Activated CD8-positive, alpha-beta T cell treated with anti-CD3 and anti-CD28 coated beads, Interleukin-2, amount 10 ng/mL, durations not matched to agents 7 days and 5 days (primary cell): ENCODE measurements around the gene BLM. TPM values are rescaled to one million over a fixed set of nuclear protein-coding genes. Genes with fewer than 3 reads are reported as not detected.

Experiments used
- ATAC-seq: fragments of 150-1000 bp; cut with Tn5 transposase; one replicate; pipeline ENCODE4 v1.10.0; 2021; ENCODE audit warnings: moderate library complexity
- CTCF ChIA-PET: fragments of 350-600 bp; sonication (Branson Sonifier 250); formaldehyde crosslinking; loops from one replicate; lab custom pipeline; 2021; ENCODE audit warnings: antibody characterized with exemption; lab: Charles Lee
- POLR2A ChIA-PET: fragments of 350-600 bp; sonication (Branson Sonifier 250); formaldehyde crosslinking; loops from one replicate; lab custom pipeline; 2021; ENCODE audit warnings: antibody characterized with exemption; lab: Charles Lee
- DNase-seq: peaks from one replicate; pipeline ENCODE4 v3.0.0-alpha.2; 2020
- H3K27ac Mint-ChIP-seq: one replicate; pipeline ENCODE4 v1.8.0; 2021; ENCODE audit warnings: mild to moderate bottlenecking, mixed read lengths
- H3K27me3 Mint-ChIP-seq: one replicate; pipeline ENCODE4 v1.8.0; 2021; ENCODE audit warnings: low read depth, mixed read lengths
- H3K36me3 Mint-ChIP-seq: one replicate; pipeline ENCODE4 v1.8.0; 2021; ENCODE audit warnings: low read depth, mixed read lengths
- H3K4me1 Mint-ChIP-seq: one replicate; pipeline ENCODE4 v1.8.0; 2021; ENCODE audit warnings: low read depth, mixed read lengths
- H3K4me3 Mint-ChIP-seq: one replicate; pipeline ENCODE4 v1.8.0; 2021; ENCODE audit warnings: mild to moderate bottlenecking, mixed read lengths
- H3K9me3 Mint-ChIP-seq: one replicate; pipeline ENCODE4 v1.8.0; 2022; ENCODE audit warnings: mixed read lengths; ENCODE audit not compliant: insufficient read depth
- total RNA-seq, 2 experiments: library from RNA; stranded (reverse); gene quantifications; one replicate each; pipeline ENCODE4 v1.2.3, GENCODE V29; 2021

BLM gene
- total RNA-seq, 2 experiments from 2014 or later = 52.3 to 57.4 TPM

GRCh38 chr15:90691982-90692773 lies 25.0 kb upstream of the BLM start:
- DNase-seq (no peak), ATAC-seq (peak; percentile 52)
- POLR2A ChIA-PET = interaction anchor here (1.0 to 1.8 kb wide), 2 partner anchors 25 to 44 kb away, joined by 3 to 4 read pairs; partner anchors contain the start of gene BLM
- H3K9me3 Mint-ChIP-seq = no peaks in the 10 kb centered on the region
- H3K36me3 Mint-ChIP-seq = peaks cover 18% of the 10 kb centered on the region
- peak overlapping the region; percentile 66 for H3K27ac Mint-ChIP-seq
- peaks cover 60% of the 10 kb centered on the region for H3K4me1 Mint-ChIP-seq
- H3K27me3 Mint-ChIP-seq = no peaks in the 10 kb centered on the region
- H3K4me3 Mint-ChIP-seq = no peak overlapping the region
- CTCF ChIA-PET = interaction anchor here (0.8 to 3.2 kb wide), 8 partner anchors 22 to 194 kb away, joined by 3 to 19 read pairs (median 4); no protein-coding TSS in a partner anchor

DNA sequence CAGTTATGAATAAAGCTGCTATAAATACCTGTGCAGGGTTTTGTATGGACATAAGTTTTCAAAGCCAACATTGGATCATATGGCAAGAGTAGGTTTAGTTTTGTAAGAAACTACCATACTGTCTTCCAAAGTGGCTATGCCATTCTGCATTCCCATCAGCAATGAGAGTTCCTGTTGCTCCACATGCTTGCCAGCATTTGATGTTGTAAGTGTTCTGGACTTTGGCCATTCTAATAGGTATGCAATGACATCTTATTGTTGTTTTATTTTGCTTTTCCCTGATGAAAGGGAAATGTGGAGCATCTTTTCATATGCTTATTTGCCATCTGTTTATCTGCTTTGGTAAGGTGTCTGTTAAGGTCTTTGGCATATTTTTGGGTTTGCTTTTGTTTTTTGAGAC lies 22.2 kb upstream of the BLM start:
- POLR2A ChIA-PET = no interaction called here
- no peak for DNase-seq
- Mint-ChIP-seq H3K27me3 (no peaks in the 10 kb centered on the region), H3K36me3 (peaks cover 6% of the 10 kb centered on the region), H3K9me3 (no peaks in the 10 kb centered on the region), H3K4me1 (peaks cover 56% of the 10 kb centered on the region), H3K27ac (no peak overlapping the region), H3K4me3 (no peak overlapping the region)
- ATAC-seq = no peak
- CTCF ChIA-PET = interaction anchor here (0.6 to 2.1 kb wide), 2 partner anchors 47 to 196 kb away, joined by 3 to 9 read pairs; no protein-coding TSS in a partner anchor

DNA sequence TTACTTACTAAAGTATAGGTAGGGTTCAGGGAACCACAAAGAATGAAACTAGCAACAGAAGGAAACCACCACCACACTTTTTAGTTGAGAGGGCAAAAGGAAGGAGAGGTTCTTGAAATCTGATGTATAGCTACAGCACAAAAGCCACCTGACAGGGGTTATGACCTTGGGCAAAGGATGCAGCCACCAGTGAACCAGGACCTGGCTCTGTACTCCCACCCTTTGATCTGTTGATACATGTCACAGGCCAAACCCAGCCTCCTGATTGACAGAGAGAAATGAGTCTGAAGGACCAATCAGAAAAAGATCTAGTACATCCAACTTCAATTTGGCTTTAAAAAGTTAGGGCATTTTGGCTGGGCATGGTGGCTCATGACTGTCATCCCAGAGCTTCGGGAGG lies 20.0 kb upstream of the BLM start:
- DNase-seq (peak; percentile 79), ATAC-seq (peak; percentile 86)
- Mint-ChIP-seq H3K4me3 (no peak overlapping the region), H3K36me3 (peaks cover 2% of the 10 kb centered on the region), H3K4me1 (peaks cover 41% of the 10 kb centered on the region), H3K27ac (peak overlapping the region; percentile 86), H3K27me3 (no peaks in the 10 kb centered on the region), H3K9me3 (no peaks in the 10 kb centered on the region)
- POLR2A ChIA-PET = interaction anchor here (0.9 to 1.6 kb wide), 2 partner anchors 20 to 158 kb away, joined by 3 to 5 read pairs; partner anchors contain the start of gene BLM
- CTCF ChIA-PET = interaction anchor here (1.0 to 2.6 kb wide), 5 partner anchors 18 to 189 kb away, joined by 4 to 18 read pairs (median 9); partner anchors contain the start of gene BLM

- Mint-ChIP-seq H3K27ac (no peak overlapping the region), H3K27me3 (no peaks in the 10 kb centered on the region), H3K9me3 (peaks cover 3% of the 10 kb centered on the region), H3K36me3 (peaks cover 5% of the 10 kb centered on the region), H3K4me3 (no peak overlapping the region), H3K4me1 (peaks cover 28% of the 10 kb centered on the region)
- POLR2A ChIA-PET = no interaction called here
- DNase-seq (no peak), ATAC-seq (no peak)
- CTCF ChIA-PET = interaction anchor here (0.8 to 3.1 kb wide), 6 partner anchors 17 to 187 kb away, joined by 3 to 18 read pairs (median 12); no protein-coding TSS in a partner anchor
These were observed 18.5 kb upstream of the BLM start for GRCh38 chr15:90698629-90699028.

GRCh38 chr15:90701048-90701447 lies 16.1 kb upstream of the BLM start:
- no peak overlapping the region for H3K4me3 Mint-ChIP-seq
- ChIA-PET CTCF (interaction anchor here (0.7 to 3.1 kb wide), 3 partner anchors 89 to 813 kb away, joined by 3 to 16 read pairs (median 4); no protein-coding TSS in a partner anchor), POLR2A (interaction anchor here (0.8 kb wide), 1 partner anchor 15 kb away, joined by 3 read pairs; no protein-coding TSS in a partner anchor)
- H3K27ac Mint-ChIP-seq = no peak overlapping the region
- peaks cover 3% of the 10 kb centered on the region for H3K9me3 Mint-ChIP-seq
- ATAC-seq (no peak), DNase-seq (no peak)
- H3K27me3 Mint-ChIP-seq = no peaks in the 10 kb centered on the region
- H3K4me1 Mint-ChIP-seq = peaks cover 17% of the 10 kb centered on the region
- H3K36me3 Mint-ChIP-seq = peaks cover 9% of the 10 kb centered on the region

DNA sequence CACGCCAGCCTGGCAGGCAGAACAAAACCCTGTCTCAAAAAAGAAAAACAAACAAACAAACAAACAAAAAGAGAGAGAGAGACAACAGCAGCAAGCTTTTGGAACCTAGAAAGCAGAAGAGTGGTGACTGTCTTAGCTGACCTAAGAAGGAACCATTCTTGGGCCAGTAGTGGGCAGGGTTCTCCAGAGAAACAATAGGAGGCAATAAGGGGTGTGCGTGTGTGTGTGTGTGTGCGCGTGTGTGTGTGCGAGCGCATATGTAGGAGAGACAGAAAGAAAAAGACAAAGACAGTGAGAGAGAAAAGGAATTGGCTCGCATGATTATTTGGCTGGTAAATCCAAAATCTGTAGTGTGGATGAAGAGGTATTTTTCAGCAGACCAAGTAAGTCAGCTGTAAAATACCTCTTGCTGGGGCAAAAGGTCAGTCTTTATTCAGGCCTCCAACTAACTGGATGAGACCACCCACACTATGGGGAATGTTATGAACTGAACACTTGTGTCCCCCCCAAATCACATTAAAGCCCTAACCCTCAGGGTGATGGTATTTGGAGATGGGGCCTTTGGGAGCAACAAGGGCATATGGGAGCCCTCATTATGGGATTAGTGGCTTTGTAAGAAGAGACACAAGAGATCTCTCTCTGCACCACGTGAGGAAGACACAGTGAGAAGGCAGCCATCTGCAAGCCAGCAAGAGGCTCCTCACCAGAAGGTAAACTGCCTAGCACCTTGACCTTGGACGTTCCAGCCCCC lies 15.1 kb upstream of the BLM start:
- no peak for ATAC-seq
- peaks cover 10% of the 10 kb centered on the region for H3K4me1 Mint-ChIP-seq
- peaks cover 3% of the 10 kb centered on the region for H3K9me3 Mint-ChIP-seq
- H3K27me3 Mint-ChIP-seq = no peaks in the 10 kb centered on the region
- DNase-seq = no peak
- POLR2A ChIA-PET = interaction anchor here (0.6 to 0.7 kb wide), 2 partner anchors 37 to 180 kb away, joined by 3 to 6 read pairs; no protein-coding TSS in a partner anchor
- CTCF ChIA-PET = interaction anchor here (0.7 to 3.1 kb wide), 2 partner anchors 184 to 814 kb away, joined by 3 to 16 read pairs; no protein-coding TSS in a partner anchor
- H3K4me3 Mint-ChIP-seq = no peak overlapping the region
- peaks cover 9% of the 10 kb centered on the region for H3K36me3 Mint-ChIP-seq
- H3K27ac Mint-ChIP-seq = no peak overlapping the region

DNA sequence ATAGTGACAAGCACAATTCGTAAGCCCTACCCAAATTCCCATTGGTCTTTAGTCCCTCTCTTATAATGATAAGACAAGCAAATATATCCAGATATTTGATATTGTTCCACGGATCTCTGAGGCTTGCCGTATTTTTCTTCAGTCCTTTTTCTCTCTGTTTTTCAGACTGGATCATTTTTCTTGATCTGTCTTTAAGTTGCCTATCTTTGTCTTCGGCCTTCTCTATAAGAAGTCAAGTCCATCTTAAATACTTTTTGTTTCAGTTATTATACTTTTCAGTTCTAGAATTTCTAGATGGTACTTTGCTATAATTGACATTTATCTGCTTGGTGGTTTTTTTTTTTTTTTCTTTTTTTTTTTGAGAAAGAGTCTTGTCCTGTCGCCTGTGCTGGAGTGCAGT lies 13.7 kb upstream of the BLM start:
- peaks cover 9% of the 10 kb centered on the region for H3K36me3 Mint-ChIP-seq
- ChIA-PET CTCF (interaction anchor here (0.6 to 1.0 kb wide), 2 partner anchors 13 to 226 kb away, joined by 3 read pairs; partner anchors contain the start of gene BLM), POLR2A (no interaction called here)
- H3K27ac Mint-ChIP-seq = no peak overlapping the region
- DNase-seq (no peak), ATAC-seq (no peak)
- H3K4me1 Mint-ChIP-seq = peaks cover 3% of the 10 kb centered on the region
- H3K9me3 Mint-ChIP-seq = peaks cover 3% of the 10 kb centered on the region
- no peak overlapping the region for H3K4me3 Mint-ChIP-seq
- H3K27me3 Mint-ChIP-seq = no peaks in the 10 kb centered on the region

GRCh38 chr15:90705212-90705611 lies 11.9 kb upstream of the BLM start:
- ATAC-seq = no peak
- H3K27me3 Mint-ChIP-seq = no peaks in the 10 kb centered on the region
- H3K4me1 Mint-ChIP-seq = no peaks in the 10 kb centered on the region
- no peak for DNase-seq
- peaks cover 9% of the 10 kb centered on the region for H3K36me3 Mint-ChIP-seq
- H3K4me3 Mint-ChIP-seq = no peak overlapping the region
- ChIA-PET CTCF (interaction anchor here (1.2 kb wide), 1 partner anchor 180 kb away, joined by 3 read pairs; no protein-coding TSS in a partner anchor), POLR2A (interaction anchor here (1.0 kb wide), 1 partner anchor 12 kb away, joined by 5 read pairs; the partner anchor contains the start of gene BLM)
- H3K9me3 Mint-ChIP-seq = peaks cover 3% of the 10 kb centered on the region
- peak overlapping the region; percentile 23 for H3K27ac Mint-ChIP-seq

GRCh38 chr15:90706394-90707327 lies 10.5 kb upstream of the BLM start:
- DNase-seq (no peak), ATAC-seq (no peak)
- Mint-ChIP-seq H3K9me3 (peaks cover 3% of the 10 kb centered on the region), H3K27ac (no peak overlapping the region), H3K36me3 (peaks cover 9% of the 10 kb centered on the region), H3K4me3 (no peak overlapping the region), H3K27me3 (no peaks in the 10 kb centered on the region), H3K4me1 (peaks cover 9% of the 10 kb centered on the region)
- POLR2A ChIA-PET = no interaction called here
- CTCF ChIA-PET = interaction anchor here (1.0 to 1.5 kb wide), 2 partner anchors 11 to 180 kb away, joined by 4 read pairs; partner anchors contain the start of gene BLM

GRCh38 chr15:90707489-90707888 lies 9.7 kb upstream of the BLM start:
- CTCF ChIA-PET = interaction anchor here (1.0 to 1.5 kb wide), 2 partner anchors 10 to 179 kb away, joined by 4 read pairs; partner anchors contain the start of gene BLM
- H3K27ac Mint-ChIP-seq = no peak overlapping the region
- POLR2A ChIA-PET = interaction anchor here (1.6 kb wide), 1 partner anchor 10 kb away, joined by 12 read pairs; the partner anchor contains the start of gene BLM
- peaks cover 11% of the 10 kb centered on the region for H3K4me1 Mint-ChIP-seq
- DNase-seq (no peak), ATAC-seq (no peak)
- H3K9me3 Mint-ChIP-seq = peaks cover 3% of the 10 kb centered on the region
- peaks cover 7% of the 10 kb centered on the region for H3K36me3 Mint-ChIP-seq
- H3K27me3 Mint-ChIP-seq = no peaks in the 10 kb centered on the region
- H3K4me3 Mint-ChIP-seq = no peak overlapping the region
